NCI-H748 (cell line): ENCODE measurements around the gene UPK1B.

Experiments used
- DNase-seq: peaks from one replicate; lab custom pipeline; 2025; ENCODE audit not compliant: unreplicated experiment; lab: John Stamatoyannopoulos, UW

The UPK1B gene

DNA sequence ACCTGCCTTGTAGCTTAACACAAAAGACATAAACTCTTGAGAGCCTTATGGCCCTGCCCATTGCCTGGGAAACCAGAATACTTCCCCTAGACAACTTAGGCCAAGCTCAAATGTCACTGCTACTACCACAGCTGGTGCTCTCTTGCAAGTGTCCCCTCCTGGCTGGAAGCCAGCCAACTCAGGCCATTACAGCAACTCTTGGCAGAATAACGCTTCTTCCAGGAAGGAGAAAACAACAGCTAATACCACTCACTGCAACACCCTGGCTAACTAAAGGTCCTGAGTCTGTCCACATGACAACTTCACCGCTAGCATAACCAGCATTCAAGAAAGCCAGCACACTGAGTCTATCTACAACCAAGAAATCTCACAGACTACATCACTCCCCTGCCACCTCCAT lies 72.4 kb downstream of the UPK1B start:
- DNase-seq: peak; percentile 10
